PC-3 (cell line): ENCODE measurements around the gene EEF1E1. TPM values are rescaled to one million over a fixed set of nuclear protein-coding genes. Genes with fewer than 3 reads are reported as not detected.

Experiments
- ATAC-seq: fragments of 200-7000 bp; cut with Tn5 transposase; 2 replicates; pipeline ENCODE4 v1.9.1; 2020; ENCODE audit warnings: mild to moderate bottlenecking, moderate library complexity
- BruUV-seq: library from RNA; stranded (reverse); fragments of 400-500 nt; replicated peaks from 2 replicates; lab custom pipeline; 2021; lab: Mats Ljungman, UMichigan
- CTCF ChIA-PET: fragments of 300-600 bp; sonication (Branson Sonifier 250); formaldehyde crosslinking; loops from one replicate; lab custom pipeline; 2022; ENCODE audit warnings: antibody characterized with exemption; lab: Charles Lee
- POLR2A ChIA-PET: fragments of 300-600 bp; sonication (Branson Sonifier 250); formaldehyde crosslinking; loops from one replicate; lab custom pipeline; 2022; ENCODE audit warnings: antibody characterized with exemption; ENCODE audit not compliant: unreplicated experiment; lab: Charles Lee
- DNase-seq: peaks from one replicate; pipeline ENCODE4 v3.0.0-alpha.2; 2015
- H2AFZ ChIP-seq: fragments of 300-600 bp; sonication (generic); 2 replicates; pipeline ENCODE4 v1.6.0; 2016; ENCODE audit warnings: antibody characterized with exemption, low read length
- H3F3A ChIP-seq: fragments of 300-600 bp; sonication (generic); one replicate; pipeline ENCODE4 v1.6.0; 2017; ENCODE audit warnings: antibody characterized with exemption, low read length, control low read depth, mild to moderate bottlenecking; ENCODE audit not compliant: unreplicated experiment
- H3K27ac ChIP-seq: fragments of 300-600 bp; sonication (generic); 2 replicates; pipeline ENCODE4 v1.5.1; 2016; ENCODE audit warnings: mild to moderate bottlenecking, low read length
- H3K27me3 ChIP-seq: fragments of 300-600 bp; sonication (generic); 2 replicates; pipeline ENCODE4 v1.6.1; 2016; ENCODE audit warnings: low read length, mixed read lengths
- H3K36me3 ChIP-seq: fragments of 300-600 bp; sonication (generic); 2 replicates; pipeline ENCODE4 v1.6.1; 2016; ENCODE audit warnings: low read depth, mixed run types, low read length, mixed read lengths
- H3K4me1 ChIP-seq: fragments of 300-600 bp; sonication (generic); 2 replicates; pipeline ENCODE4 v1.5.1; 2016; ENCODE audit warnings: low read length; ENCODE audit not compliant: insufficient read depth
- H3K4me2 ChIP-seq: fragments of 300-600 bp; sonication (generic); 2 replicates; pipeline ENCODE4 v1.6.0; 2016; ENCODE audit warnings: low read length
- H3K4me3 ChIP-seq: fragments of 300-600 bp; sonication (generic); 2 replicates; pipeline ENCODE4 v1.5.1; 2016; ENCODE audit warnings: mild to moderate bottlenecking, low read length, mixed read lengths
- H3K79me2 ChIP-seq: fragments of 300-600 bp; sonication (generic); 2 replicates; pipeline ENCODE4 v1.6.1; 2017; ENCODE audit warnings: low read length, mixed read lengths
- H3K9ac ChIP-seq: fragments of 300-600 bp; sonication (generic); 2 replicates; pipeline ENCODE4 v1.6.0; 2016; ENCODE audit warnings: mild to moderate bottlenecking, low read length
- H3K9me2 ChIP-seq: fragments of 300-600 bp; sonication (generic); replicated peaks from 2 replicates; pipeline ENCODE4 v1.6.1; 2016; ENCODE audit warnings: mixed run types, low read length, mixed read lengths
- H3K9me3 ChIP-seq: fragments of 300-600 bp; sonication (generic); 2 replicates; pipeline ENCODE4 v1.6.1; 2016; ENCODE audit warnings: low read length, mixed read lengths
- H4K20me1 ChIP-seq: fragments of 300-600 bp; sonication (generic); 2 replicates; pipeline ENCODE4 v1.6.1; 2016; ENCODE audit warnings: low read length, mixed read lengths
- CTCF ChIP-seq: fragments of 300-600 bp; sonication (generic); conservative IDR thresholded peaks from 2 replicates; pipeline ENCODE4 v1.5.1; 2017; ENCODE audit warnings: antibody characterized with exemption, low read depth, mild to moderate bottlenecking, low read length
- EZH2 ChIP-seq: fragments of 300-600 bp; sonication (generic); IDR thresholded peaks from one replicate; pipeline ENCODE4 v1.6.1; 2017; ENCODE audit warnings: antibody characterized with exemption, mild to moderate bottlenecking, low read length; ENCODE audit not compliant: unreplicated experiment
- EZH2phosphoT487 ChIP-seq: fragments of 300-600 bp; sonication (generic); IDR thresholded peaks from 2 replicates; pipeline ENCODE4 v1.6.1; 2018; ENCODE audit warnings: mild to moderate bottlenecking, antibody characterized with exemption, low read length, borderline replicate concordance
- intact Hi-C: fragments of 100-400 bp; cut with micrococcal nuclease; formaldehyde crosslinking; loops from 2 replicates; pipeline ENCODE4 v1.9.0; 2023
- total RNA-seq: library from RNA; depleted of rRNA; stranded (reverse); fragments of >200 nt; gene quantifications from 2 replicates; pipeline ENCODE4 v1.2.3, GENCODE V29; 2014

EEF1E1 gene
- total RNA-seq, 1 experiment from 2014 or later = 72.6 TPM

- BruUV-seq = no TSS peak
- no peak for TF ChIP-seq CTCF
- TF ChIP-seq EZH2phosphoT487 = no peak
- TF ChIP-seq EZH2 = no peak
- H3K79me2 ChIP-seq = peaks cover 38% of the 10 kb centered on the region
- H3K4me3 ChIP-seq = no peak overlapping the region
- POLR2A ChIA-PET = no interaction called here
- DNase-seq (no peak), ATAC-seq (no peak)
- H3K9ac ChIP-seq = no peak overlapping the region
- no peak overlapping the region for H3K27ac ChIP-seq
- intact Hi-C loops = no loop called here
- H3K4me2 ChIP-seq = no peak overlapping the region
- H2AFZ ChIP-seq = no peak overlapping the region
- H3K27me3 ChIP-seq = no peaks in the 10 kb centered on the region
- CTCF ChIA-PET = no interaction called here
- peaks cover 3% of the 10 kb centered on the region; the same call in 1 of the 2 replicates for H4K20me1 ChIP-seq
- H3K9me2 ChIP-seq = no peaks in the 10 kb centered on the region
- peaks cover 40% of the 10 kb centered on the region for H3K4me1 ChIP-seq
- peaks cover 38% of the 10 kb centered on the region for H3K36me3 ChIP-seq
- peaks cover 6% of the 10 kb centered on the region for H3F3A ChIP-seq
- H3K9me3 ChIP-seq = no peaks in the 10 kb centered on the region
Observed at GRCh38 chr6:8086755-8087306, 15.5 kb downstream of the EEF1E1 start.

GRCh38 chr6:8085053-8085511, 17.3 kb downstream of the EEF1E1 start:
- Histone ChIP-seq H3F3A (peaks cover 14% of the 10 kb centered on the region), H3K4me1 (peaks cover 57% of the 10 kb centered on the region), H3K27ac (peak overlapping the region; percentile 86), H3K9me2 (no peaks in the 10 kb centered on the region), H3K4me2 (peak overlapping the region; percentile 68), H3K9me3 (no peaks in the 10 kb centered on the region), H2AFZ (no peak overlapping the region), H3K4me3 (no peak overlapping the region), H4K20me1 (peaks cover 3% of the 10 kb centered on the region; the same call in 1 of the 2 replicates), H3K27me3 (no peaks in the 10 kb centered on the region), H3K9ac (no peak overlapping the region), H3K79me2 (peaks cover 37% of the 10 kb centered on the region), H3K36me3 (peaks cover 23% of the 10 kb centered on the region)
- ATAC-seq = peak; percentile 77
- peak; percentile 91 for DNase-seq
- BruUV-seq = no TSS peak
- ChIA-PET POLR2A (interaction anchor here (0.6 to 1.0 kb wide), 2 partner anchors 17 to 346 kb away, joined by 3 to 4 read pairs; partner anchors contain the start of gene EEF1E1), CTCF (interaction anchor here (0.6 kb wide), 1 partner anchor 174 kb away, joined by 3 read pairs; no protein-coding TSS in a partner anchor)
- TF ChIP-seq CTCF = no peak
- intact Hi-C loops = loop anchor here (2.0 kb wide), 1 partner anchor 18 kb away; the partner anchor contains the start of gene EEF1E1

- no peak overlapping the region for H3K4me3 ChIP-seq
- no peaks in the 10 kb centered on the region for H3K27me3 ChIP-seq
- ChIA-PET CTCF (interaction anchor here (0.6 kb wide), 1 partner anchor 173 kb away, joined by 3 read pairs; no protein-coding TSS in a partner anchor), POLR2A (interaction anchor here (0.6 kb wide), 1 partner anchor 346 kb away, joined by 4 read pairs; no protein-coding TSS in a partner anchor)
- H3K4me2 ChIP-seq = peak overlapping the region; percentile 68
- H3K4me1 ChIP-seq = peaks cover 62% of the 10 kb centered on the region
- no peak for DNase-seq
- intact Hi-C loops = loop anchor here (2.0 kb wide), 1 partner anchor 18 kb away; the partner anchor contains the start of gene EEF1E1
- BruUV-seq = no TSS peak
- peaks cover 14% of the 10 kb centered on the region for H3F3A ChIP-seq
- peak overlapping the region; percentile 86 for H3K27ac ChIP-seq
- H2AFZ ChIP-seq = no peak overlapping the region
- no peak for ATAC-seq
- no peaks in the 10 kb centered on the region for H3K9me3 ChIP-seq
- H3K9me2 ChIP-seq = no peaks in the 10 kb centered on the region
- peaks cover 3% of the 10 kb centered on the region; the same call in 1 of the 2 replicates for H4K20me1 ChIP-seq
- TF ChIP-seq EZH2 = no peak
- no peak for TF ChIP-seq EZH2phosphoT487
- TF ChIP-seq CTCF = no peak
- H3K79me2 ChIP-seq = peaks cover 42% of the 10 kb centered on the region
- peaks cover 21% of the 10 kb centered on the region for H3K36me3 ChIP-seq
- H3K9ac ChIP-seq = 0 out of 2 replicates have a peak overlapping the region, but pooled peaks have one; percentile 3
Observed at GRCh38 chr6:8084586-8084985, 17.8 kb downstream of the EEF1E1 start.
